Measurements from ENCODE around the gene ATP8B4.

DNA sequence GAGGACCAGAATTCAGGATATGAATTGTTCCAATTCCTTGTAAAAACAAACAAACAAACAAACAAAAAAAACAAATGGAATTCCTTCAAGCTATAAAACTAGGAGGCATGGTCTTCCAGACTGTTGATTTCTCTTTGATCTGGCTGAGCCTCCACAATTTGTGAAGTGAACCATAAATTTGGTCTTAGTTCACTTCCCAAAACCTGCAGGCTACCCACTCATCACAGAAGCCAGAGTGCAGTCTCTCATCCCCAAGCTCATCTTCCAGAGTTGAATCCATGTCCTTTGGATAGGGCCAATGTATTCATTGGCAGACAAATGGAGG, 294.3 kb downstream of the ATP8B4 start:
- TF ChIP-seq, protein P1, sequence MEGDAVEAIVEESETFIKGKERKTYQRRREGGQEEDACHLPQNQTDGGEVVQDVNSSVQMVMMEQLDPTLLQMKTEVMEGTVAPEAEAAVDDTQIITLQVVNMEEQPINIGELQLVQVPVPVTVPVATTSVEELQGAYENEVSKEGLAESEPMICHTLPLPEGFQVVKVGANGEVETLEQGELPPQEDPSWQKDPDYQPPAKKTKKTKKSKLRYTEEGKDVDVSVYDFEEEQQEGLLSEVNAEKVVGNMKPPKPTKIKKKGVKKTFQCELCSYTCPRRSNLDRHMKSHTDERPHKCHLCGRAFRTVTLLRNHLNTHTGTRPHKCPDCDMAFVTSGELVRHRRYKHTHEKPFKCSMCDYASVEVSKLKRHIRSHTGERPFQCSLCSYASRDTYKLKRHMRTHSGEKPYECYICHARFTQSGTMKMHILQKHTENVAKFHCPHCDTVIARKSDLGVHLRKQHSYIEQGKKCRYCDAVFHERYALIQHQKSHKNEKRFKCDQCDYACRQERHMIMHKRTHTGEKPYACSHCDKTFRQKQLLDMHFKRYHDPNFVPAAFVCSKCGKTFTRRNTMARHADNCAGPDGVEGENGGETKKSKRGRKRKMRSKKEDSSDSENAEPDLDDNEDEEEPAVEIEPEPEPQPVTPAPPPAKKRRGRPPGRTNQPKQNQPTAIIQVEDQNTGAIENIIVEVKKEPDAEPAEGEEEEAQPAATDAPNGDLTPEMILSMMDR (IDR thresholded peaks at IDR 0.05): no peak
- TF ChIP-seq POLR2A (IDR thresholded peaks at IDR 0.05): no peak
